Islet precursor cell (in vitro differentiated cells): Measurements from ENCODE around the gene ADCY3.

Experiments used
- DNase-seq: peaks from one replicate; pipeline ENCODE4 v3.0.0-alpha.2; 2018

ADCY3 gene

GRCh38 chr2:24899361-24899910, 20.6 kb downstream of the ADCY3 start:
- DNase-seq: no peak

- DNase-seq: no peak
These were observed 21.6 kb downstream of the ADCY3 start for GRCh38 chr2:24898122-24899109.

GRCh38 chr2:24894750-24895149, 25.3 kb downstream of the ADCY3 start:
- no peak for DNase-seq

GRCh38 chr2:24893934-24894333, 26.1 kb downstream of the ADCY3 start:
- no peak for DNase-seq

GRCh38 chr2:24892928-24893327, 27.1 kb downstream of the ADCY3 start:
- DNase-seq: no peak

GRCh38 chr2:24891201-24891600, 28.8 kb downstream of the ADCY3 start:
- DNase-seq: no peak

- no peak for DNase-seq
These were observed 30.8 kb downstream of the ADCY3 start for GRCh38 chr2:24889221-24889620.

- no peak for DNase-seq
These were observed 31.9 kb downstream of the ADCY3 start for GRCh38 chr2:24888177-24888576.

GRCh38 chr2:24887307-24887874, 32.6 kb downstream of the ADCY3 start:
- DNase-seq: no peak

- DNase-seq: no peak
These were observed 33.2 kb downstream of the ADCY3 start for GRCh38 chr2:24886691-24887304.

GRCh38 chr2:24886126-24886501, 33.9 kb downstream of the ADCY3 start:
- no peak for DNase-seq

GRCh38 chr2:24885221-24886125, 34.6 kb downstream of the ADCY3 start:
- DNase-seq: no peak

GRCh38 chr2:24883946-24884345, 36.1 kb downstream of the ADCY3 start:
- no peak for DNase-seq

GRCh38 chr2:24881623-24882022, 38.4 kb downstream of the ADCY3 start:
- no peak for DNase-seq

- no peak for DNase-seq
These were observed 38.9 kb downstream of the ADCY3 start for GRCh38 chr2:24881158-24881557.

- DNase-seq: no peak
These were observed 41.7 kb downstream of the ADCY3 start for GRCh38 chr2:24878341-24878740.

GRCh38 chr2:24877646-24878045, 42.4 kb downstream of the ADCY3 start:
- no peak for DNase-seq

- DNase-seq: no peak
These were observed 43.0 kb downstream of the ADCY3 start for GRCh38 chr2:24877067-24877466.

- no peak for DNase-seq
These were observed 44.1 kb downstream of the ADCY3 start for GRCh38 chr2:24875901-24876300.

- DNase-seq: no peak
These were observed 44.8 kb downstream of the ADCY3 start for GRCh38 chr2:24875272-24875671.

GRCh38 chr2:24874035-24874434, 46.0 kb downstream of the ADCY3 start:
- peak; percentile 54 for DNase-seq

GRCh38 chr2:24873619-24874018, 46.4 kb downstream of the ADCY3 start:
- DNase-seq: peak; percentile 42
